Spinal cord (tissue), 10 donors: ENCODE data around the gene ALDH8A1. TPM values are rescaled to one million over a fixed set of nuclear protein-coding genes. Genes with fewer than 3 reads are reported as not detected.
A peak's percentile ranks its signal among the peaks of the same experiment; 100 is the strongest.

Source experiments
- DNase-seq, 6 donors: peaks; one replicate each; pipeline versions ENCODE4 v3.0.0 to v3.0.0-alpha.2; 2013 to 2015; ENCODE audit warnings: low spot score in 6 of 6, low read depth in 4 of 6
- H3K27ac ChIP-seq: one replicate; pipeline ENCODE4 v1.5.1; 2013; ENCODE audit warnings: low read depth, low read length, control low read depth
- H3K27me3 ChIP-seq: one replicate; pipeline ENCODE4 v1.6.1; 2013; ENCODE audit warnings: low read length; ENCODE audit not compliant: control insufficient read depth, insufficient read depth
- H3K36me3 ChIP-seq: one replicate; pipeline ENCODE4 v1.6.1; 2013; ENCODE audit warnings: low read length; ENCODE audit not compliant: control insufficient read depth, insufficient read depth
- H3K4me1 ChIP-seq: one replicate; pipeline ENCODE4 v1.6.1; 2013; ENCODE audit warnings: low read length; ENCODE audit not compliant: control insufficient read depth, insufficient read depth
- H3K4me3 ChIP-seq: one replicate; pipeline ENCODE4 v1.5.1; 2013; ENCODE audit warnings: low read depth, low read length, control low read depth
- H3K9me3 ChIP-seq: one replicate; pipeline ENCODE4 v1.6.1; 2013; ENCODE audit warnings: low read length; ENCODE audit not compliant: control insufficient read depth, insufficient read depth
- WGBS: methylation state at CpG from one replicate; pipeline ENCODE4 v1.1.5; 2013; ENCODE audit warnings: missing lambda C conversion rate; ENCODE audit not compliant: insufficient coverage; 5-methylcytosine and 5-hydroxymethylcytosine counted together
- polyA plus RNA-seq, 2 donors: library from polyadenylated mRNA; unstranded; fragments of 120-200 nt; gene quantifications; one replicate each; pipeline ENCODE4 v1.2.1, GENCODE V29; 2013; ENCODE audit not compliant: insufficient read length in 2 of 2
- total RNA-seq, 2 donors: library from RNA; depleted of rRNA in 1 of 2; stranded (reverse); fragments of 120-200 nt in 1 of 2; fragments of >200 nt in 1 of 2; gene quantifications; one replicate each; pipeline versions ENCODE4 v1.2.3 to v1.2.4, GENCODE V29; 2013 to 2014
- donor health status: healthy.

ALDH8A1 gene
- total and polyA plus RNA-seq, 4 donors, result 1.1 to 3.0 (median 1.6) TPM

GRCh38 chr6:134936476-134936875, 13.4 kb downstream of the ALDH8A1 start:
- Histone ChIP-seq H3K36me3 (no peaks in the 10 kb centered on the region), H3K4me3 (no peak overlapping the region), H3K9me3 (no peaks in the 10 kb centered on the region), H3K27ac (no peak overlapping the region), H3K27me3 (no peaks in the 10 kb centered on the region), H3K4me1 (no peaks in the 10 kb centered on the region)
- whole genome bisulfite sequencing, result 100% methylated on average over 3 of the region's 5 CpGs
- DNase-seq, result peak in 1 of 6 donors; percentile 36

- no peaks in the 10 kb centered on the region for H3K36me3 ChIP-seq
- WGBS, result 71% methylated on average over 2 of the region's 5 CpGs
- H3K4me1 ChIP-seq, result no peaks in the 10 kb centered on the region
- H3K9me3 ChIP-seq, result no peaks in the 10 kb centered on the region
- DNase-seq, result peak in 2 of 6 donors; percentile 35 to 43
- no peaks in the 10 kb centered on the region for H3K27me3 ChIP-seq
- H3K27ac ChIP-seq, result no peak overlapping the region
- H3K4me3 ChIP-seq, result no peak overlapping the region
Observed at GRCh38 chr6:134934793-134935485, 15.0 kb downstream of the ALDH8A1 start.

GRCh38 chr6:134932535-134933470, 17.1 kb downstream of the ALDH8A1 start:
- Histone ChIP-seq H3K27me3 (no peaks in the 10 kb centered on the region), H3K9me3 (no peaks in the 10 kb centered on the region), H3K36me3 (no peaks in the 10 kb centered on the region), H3K27ac (no peak overlapping the region), H3K4me1 (no peaks in the 10 kb centered on the region), H3K4me3 (no peak overlapping the region)
- DNase-seq, result no peak
- WGBS, result 97% methylated on average over 8 of the region's 11 CpGs

GRCh38 chr6:134932098-134932497, 17.8 kb downstream of the ALDH8A1 start:
- H3K4me1 ChIP-seq, result no peaks in the 10 kb centered on the region
- H3K9me3 ChIP-seq, result no peaks in the 10 kb centered on the region
- no peak overlapping the region for H3K27ac ChIP-seq
- H3K4me3 ChIP-seq, result no peak overlapping the region
- DNase-seq, result no peak
- WGBS, result 86% methylated on average over 3 of the region's 5 CpGs
- H3K27me3 ChIP-seq, result no peaks in the 10 kb centered on the region
- no peaks in the 10 kb centered on the region for H3K36me3 ChIP-seq

GRCh38 chr6:134930463-134930862, 19.4 kb downstream of the ALDH8A1 start:
- 100% methylated on average over 5 of the region's 6 CpGs for WGBS

GRCh38 chr6:134928151-134928900, 21.6 kb downstream of the ALDH8A1 start:
- DNase-seq, result peak in 1 of 6 donors; percentile 58
- Histone ChIP-seq H3K27ac (no peak overlapping the region), H3K36me3 (no peaks in the 10 kb centered on the region), H3K27me3 (no peaks in the 10 kb centered on the region), H3K4me3 (no peak overlapping the region), H3K4me1 (no peaks in the 10 kb centered on the region), H3K9me3 (no peaks in the 10 kb centered on the region)
- 65% methylated on average over 3 of the region's 6 CpGs for WGBS

More at GRCh38 chr6:134930463-134930862, 19.4 kb downstream of the ALDH8A1 start:
- Histone ChIP-seq H3K27ac (no peak overlapping the region), H3K4me3 (no peak overlapping the region), H3K4me1 (no peaks in the 10 kb centered on the region), H3K9me3 (no peaks in the 10 kb centered on the region), H3K27me3 (no peaks in the 10 kb centered on the region), H3K36me3 (no peaks in the 10 kb centered on the region)
- no peak for DNase-seq

GRCh38 chr6:134925800-134926199, 24.1 kb downstream of the ALDH8A1 start:
- no peak overlapping the region for H3K27ac ChIP-seq
- no peaks in the 10 kb centered on the region for H3K9me3 ChIP-seq
- WGBS, result 96% methylated on average over 2 of the region's 3 CpGs
- H3K27me3 ChIP-seq, result no peaks in the 10 kb centered on the region
- DNase-seq, result no peak
- no peak overlapping the region for H3K4me3 ChIP-seq
- H3K4me1 ChIP-seq, result no peaks in the 10 kb centered on the region
- H3K36me3 ChIP-seq, result no peaks in the 10 kb centered on the region

- Histone ChIP-seq H3K4me1 (no peaks in the 10 kb centered on the region), H3K9me3 (no peaks in the 10 kb centered on the region), H3K36me3 (no peaks in the 10 kb centered on the region), H3K4me3 (no peak overlapping the region), H3K27ac (no peak overlapping the region), H3K27me3 (no peaks in the 10 kb centered on the region)
- 67% methylated on average over 5 of the region's 6 CpGs for WGBS
- peak in 1 of 6 donors; percentile 21 for DNase-seq
Observed at GRCh38 chr6:134921721-134922261, 28.1 kb downstream of the ALDH8A1 start.

- no peaks in the 10 kb centered on the region for H3K27me3 ChIP-seq
- no peak overlapping the region for H3K27ac ChIP-seq
- H3K4me3 ChIP-seq, result no peak overlapping the region
- 72% methylated on average over 5 of the region's 5 CpGs for WGBS
- no peaks in the 10 kb centered on the region for H3K4me1 ChIP-seq
- H3K9me3 ChIP-seq, result no peaks in the 10 kb centered on the region
- no peak for DNase-seq
- H3K36me3 ChIP-seq, result no peaks in the 10 kb centered on the region
Observed at GRCh38 chr6:134921276-134921675, 28.6 kb downstream of the ALDH8A1 start.
